ENCODE results near the gene SHISA9. TPM values are rescaled to one million over a fixed set of nuclear protein-coding genes. Genes with fewer than 3 reads are reported as not detected.
A peak's percentile ranks its signal among the peaks of the same experiment; 100 is the strongest.

The SHISA9 gene
- total and polyA plus RNA-seq, 5 experiments from 2014 or later: not detected

GRCh38 chr16:13013043-13013442, 111.6 kb downstream of the SHISA9 start:
- H3K27me3 Mint-ChIP-seq: peaks cover 2 to 15% (median 4%) of the 10 kb centered on the region in 5 donors
- ATAC-seq (no peak), DNase-seq (no peak)
- peaks cover 0 to 4% (median 0%) of the 10 kb centered on the region in 3 donors for H3K36me3 Mint-ChIP-seq
- POLR2A ChIA-PET: no interaction called here
- peaks cover 0 to 4% (median 0%) of the 10 kb centered on the region in 9 donors for H3K9me3 Mint-ChIP-seq
- H3K27ac Mint-ChIP-seq: no peak overlapping the region
- no peak overlapping the region for H3K4me3 Mint-ChIP-seq
- H3K4me1 Mint-ChIP-seq: no peaks in the 10 kb centered on the region

GRCh38 chr16:13014476-13014875, 113.1 kb downstream of the SHISA9 start:
- Mint-ChIP-seq H3K4me1 (peaks cover 0 to 1% (median 0%) of the 10 kb centered on the region in 4 donors), H3K9me3 (peaks cover 0 to 4% (median 0%) of the 10 kb centered on the region in 9 donors), H3K27ac (no peak overlapping the region), H3K4me3 (no peak overlapping the region), H3K27me3 (peaks cover 5 to 19% (median 7%) of the 10 kb centered on the region in 5 donors), H3K36me3 (peaks cover 0 to 4% (median 0%) of the 10 kb centered on the region in 3 donors)
- ATAC-seq (no peak), DNase-seq (no peak)
- POLR2A ChIA-PET: no interaction called here

DNA sequence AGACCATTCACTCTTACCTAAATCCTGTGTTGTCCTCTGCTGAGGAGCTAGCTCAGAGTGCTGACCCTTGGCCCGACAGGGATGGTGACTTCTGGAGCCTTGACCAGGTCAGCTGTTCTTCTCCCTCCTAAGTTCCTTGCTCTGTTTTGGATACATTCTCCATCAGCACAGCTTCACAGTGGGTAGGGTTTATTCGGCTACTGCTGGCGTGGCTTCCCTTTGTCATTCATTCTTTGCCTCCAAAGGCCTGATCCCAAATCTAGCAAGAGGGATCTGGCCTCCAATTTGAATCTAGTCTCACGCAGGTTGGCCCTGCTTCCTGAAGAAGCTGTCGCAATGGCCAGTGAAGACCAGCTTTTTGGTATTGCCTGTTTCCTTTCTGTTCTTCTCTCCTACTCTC, 116.6 kb downstream of the SHISA9 start:
- no peak for DNase-seq
- H3K9me3 Mint-ChIP-seq: peaks cover 0 to 10% (median 0%) of the 10 kb centered on the region in 9 donors
- H3K36me3 Mint-ChIP-seq: peaks cover 0 to 4% (median 0%) of the 10 kb centered on the region in 3 donors
- POLR2A ChIA-PET: no interaction called here
- H3K4me1 Mint-ChIP-seq: peaks cover 0 to 1% (median 0%) of the 10 kb centered on the region in 4 donors
- no peak overlapping the region for H3K4me3 Mint-ChIP-seq
- H3K27ac Mint-ChIP-seq: no peak overlapping the region
- peaks cover 3 to 17% (median 9%) of the 10 kb centered on the region in 5 donors for H3K27me3 Mint-ChIP-seq
- no peak for ATAC-seq

- ATAC-seq: no peak
- no peak for DNase-seq
- Mint-ChIP-seq H3K9me3 (peaks cover 0 to 29% (median 3%) of the 10 kb centered on the region in 9 donors), H3K27ac (no peak overlapping the region), H3K4me1 (peaks cover 0 to 1% (median 0%) of the 10 kb centered on the region in 4 donors), H3K27me3 (peaks cover 3 to 16% (median 11%) of the 10 kb centered on the region in 5 donors), H3K36me3 (peaks cover 0 to 11% (median 0%) of the 10 kb centered on the region in 3 donors), H3K4me3 (no peak overlapping the region)
- POLR2A ChIA-PET: no interaction called here
These were observed 120.6 kb downstream of the SHISA9 start for GRCh38 chr16:13021996-13022395.

GRCh38 chr16:13029786-13030185, 128.4 kb downstream of the SHISA9 start:
- DNase-seq (no peak), ATAC-seq (no peak)
- H3K27ac Mint-ChIP-seq: no peak overlapping the region
- H3K4me1 Mint-ChIP-seq: no peaks in the 10 kb centered on the region
- H3K27me3 Mint-ChIP-seq: peaks cover 0 to 4% (median 0%) of the 10 kb centered on the region in 5 donors
- H3K9me3 Mint-ChIP-seq: peaks cover 2 to 27% (median 9%) of the 10 kb centered on the region in 9 donors
- POLR2A ChIA-PET: no interaction called here
- peaks cover 0 to 7% (median 0%) of the 10 kb centered on the region in 3 donors for H3K36me3 Mint-ChIP-seq
- H3K4me3 Mint-ChIP-seq: no peak overlapping the region

DNA sequence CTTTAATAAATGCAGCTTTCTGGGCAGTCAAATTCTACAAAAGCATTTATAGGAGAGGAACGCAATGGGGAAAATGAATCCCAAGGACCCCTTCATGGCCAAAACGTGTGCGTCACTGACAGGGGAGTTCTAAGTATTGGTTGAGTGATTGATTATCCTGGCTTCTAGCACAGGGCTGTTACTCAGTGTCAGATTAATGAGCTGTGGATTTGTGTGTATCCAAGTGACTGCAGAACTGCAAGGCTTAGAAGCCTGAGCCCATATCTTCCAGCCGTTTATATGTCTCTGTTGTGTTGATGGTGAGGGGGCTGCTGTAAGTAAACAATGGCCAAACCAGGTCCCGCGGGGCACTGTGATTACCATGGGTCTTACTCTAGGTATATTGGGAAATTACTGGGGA, 129.4 kb downstream of the SHISA9 start:
- Mint-ChIP-seq H3K27me3 (peaks cover 0 to 4% (median 0%) of the 10 kb centered on the region in 5 donors), H3K4me1 (no peaks in the 10 kb centered on the region), H3K36me3 (peaks cover 0 to 7% (median 0%) of the 10 kb centered on the region in 3 donors), H3K4me3 (no peak overlapping the region), H3K27ac (no peak overlapping the region), H3K9me3 (peaks cover 2 to 32% (median 11%) of the 10 kb centered on the region in 9 donors)
- POLR2A ChIA-PET: no interaction called here
- DNase-seq: no peak
- no peak for ATAC-seq

GRCh38 chr16:13032911-13033310, 131.5 kb downstream of the SHISA9 start:
- POLR2A ChIA-PET: no interaction called here
- Mint-ChIP-seq H3K27me3 (peaks cover 0 to 1% (median 0%) of the 10 kb centered on the region in 5 donors), H3K36me3 (no peaks in the 10 kb centered on the region), H3K27ac (no peak overlapping the region), H3K4me3 (no peak overlapping the region), H3K9me3 (peaks cover 2 to 42% (median 11%) of the 10 kb centered on the region in 9 donors), H3K4me1 (no peaks in the 10 kb centered on the region)
- no peak for ATAC-seq
- DNase-seq: no peak

DNA sequence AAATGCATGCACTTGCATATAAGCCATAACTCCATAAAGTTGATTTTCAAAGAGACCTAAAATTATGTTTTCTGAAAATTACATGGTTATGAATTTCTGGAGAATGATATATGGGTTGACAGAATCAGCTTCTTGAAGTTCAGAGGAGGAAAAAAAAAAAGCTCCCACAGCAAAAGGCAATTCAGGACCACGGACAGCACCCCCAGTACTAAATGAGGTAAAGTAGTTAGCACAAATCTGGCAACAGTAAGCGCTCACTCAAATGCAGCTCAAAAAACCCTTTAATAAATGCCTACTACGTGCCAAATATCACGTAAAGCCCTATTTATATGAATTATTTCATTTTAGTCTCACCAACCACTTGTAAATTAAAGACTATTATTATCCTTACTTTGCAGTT, 135.2 kb downstream of the SHISA9 start:
- peaks cover 0 to 12% (median 0%) of the 10 kb centered on the region in 5 donors for H3K27me3 Mint-ChIP-seq
- H3K4me3 Mint-ChIP-seq: no peak overlapping the region
- DNase-seq (peak in 2 of 10 donors; percentile 12 to 13), ATAC-seq (no peak)
- POLR2A ChIA-PET: no interaction called here
- H3K27ac Mint-ChIP-seq: no peak overlapping the region
- H3K36me3 Mint-ChIP-seq: peaks cover 0 to 11% (median 0%) of the 10 kb centered on the region in 3 donors
- H3K4me1 Mint-ChIP-seq: no peaks in the 10 kb centered on the region
- H3K9me3 Mint-ChIP-seq: peaks cover 2 to 39% (median 12%) of the 10 kb centered on the region in 9 donors

DNA sequence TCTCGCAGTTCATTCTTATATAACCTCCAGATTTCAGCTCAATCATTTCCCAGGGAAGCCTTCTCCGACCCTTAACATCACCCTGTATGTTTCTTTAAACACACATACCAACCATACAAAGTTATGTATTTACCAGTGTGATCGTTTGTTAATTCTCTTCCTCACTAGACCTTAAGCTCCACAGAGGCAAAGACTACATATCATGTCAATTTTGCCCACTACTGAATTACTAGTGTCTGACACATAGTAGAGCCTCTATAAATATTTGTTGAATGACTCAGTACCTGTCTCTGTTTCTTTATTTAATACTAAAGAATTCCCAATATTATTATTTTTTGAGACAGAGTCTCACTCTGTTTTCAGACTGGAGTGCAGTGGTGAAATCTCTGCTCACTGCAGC, 137.2 kb downstream of the SHISA9 start:
- no peak for DNase-seq
- ATAC-seq: no peak
- Mint-ChIP-seq H3K4me1 (no peaks in the 10 kb centered on the region), H3K36me3 (peaks cover 0 to 12% (median 0%) of the 10 kb centered on the region in 3 donors), H3K27me3 (peaks cover 0 to 17% (median 2%) of the 10 kb centered on the region in 5 donors), H3K4me3 (no peak overlapping the region), H3K27ac (no peak overlapping the region), H3K9me3 (peaks cover 7 to 49% (median 11%) of the 10 kb centered on the region in 9 donors)
- POLR2A ChIA-PET: interaction anchor here (0.7 kb wide), 1 partner anchor 57 kb away, joined by 3 read pairs; no protein-coding TSS in a partner anchor

- POLR2A ChIA-PET: no interaction called here
- Mint-ChIP-seq H3K9me3 (peaks cover 7 to 50% (median 11%) of the 10 kb centered on the region in 9 donors), H3K36me3 (peaks cover 0 to 15% (median 0%) of the 10 kb centered on the region in 3 donors), H3K4me1 (no peaks in the 10 kb centered on the region), H3K27ac (no peak overlapping the region), H3K27me3 (peaks cover 0 to 25% (median 3%) of the 10 kb centered on the region in 5 donors), H3K4me3 (no peak overlapping the region)
- no peak for ATAC-seq
- DNase-seq: no peak
These were observed 138.1 kb downstream of the SHISA9 start for GRCh38 chr16:13039526-13039925.

DNA sequence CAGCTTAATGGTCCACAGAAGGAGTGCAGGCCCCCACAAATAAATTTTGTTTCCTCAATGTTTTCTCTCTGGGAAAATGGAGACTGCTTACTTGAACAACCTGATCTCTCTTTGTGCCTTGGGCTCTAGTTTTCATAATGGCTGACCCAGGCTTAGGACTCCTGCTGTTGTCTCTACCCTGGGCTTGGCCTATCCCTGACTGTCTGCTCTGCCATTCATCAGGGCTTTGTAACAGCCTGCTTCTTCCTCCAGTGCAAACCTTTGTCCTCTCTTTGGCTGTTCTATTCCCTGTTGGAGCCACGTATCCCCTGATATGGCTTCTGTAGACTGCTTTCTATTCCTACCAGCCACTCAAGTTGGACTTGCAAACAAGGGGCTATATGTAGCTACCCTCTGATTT, 139.8 kb downstream of the SHISA9 start:
- Mint-ChIP-seq H3K27ac (no peak overlapping the region), H3K4me1 (no peaks in the 10 kb centered on the region), H3K36me3 (peaks cover 0 to 15% (median 0%) of the 10 kb centered on the region in 3 donors), H3K27me3 (peaks cover 0 to 25% (median 4%) of the 10 kb centered on the region in 5 donors), H3K9me3 (peaks cover 5 to 40% (median 9%) of the 10 kb centered on the region in 9 donors), H3K4me3 (no peak overlapping the region)
- DNase-seq (no peak), ATAC-seq (no peak)
- POLR2A ChIA-PET: no interaction called here

- peaks cover 2 to 29% (median 5%) of the 10 kb centered on the region in 5 donors for H3K27me3 Mint-ChIP-seq
- H3K9me3 Mint-ChIP-seq: peaks cover 0 to 37% (median 9%) of the 10 kb centered on the region in 9 donors
- H3K4me1 Mint-ChIP-seq: no peaks in the 10 kb centered on the region
- DNase-seq (no peak), ATAC-seq (no peak)
- POLR2A ChIA-PET: no interaction called here
- H3K36me3 Mint-ChIP-seq: peaks cover 0 to 15% (median 0%) of the 10 kb centered on the region in 3 donors
- no peak overlapping the region for H3K4me3 Mint-ChIP-seq
- no peak overlapping the region for H3K27ac Mint-ChIP-seq
These were observed 140.4 kb downstream of the SHISA9 start for GRCh38 chr16:13041646-13042290.

GRCh38 chr16:13042291-13042685, 140.9 kb downstream of the SHISA9 start:
- POLR2A ChIA-PET: no interaction called here
- Mint-ChIP-seq H3K4me3 (no peak overlapping the region), H3K27ac (no peak overlapping the region), H3K27me3 (peaks cover 2 to 31% (median 5%) of the 10 kb centered on the region in 5 donors), H3K36me3 (peaks cover 0 to 15% (median 0%) of the 10 kb centered on the region in 3 donors), H3K4me1 (no peaks in the 10 kb centered on the region), H3K9me3 (peaks cover 0 to 34% (median 8%) of the 10 kb centered on the region in 9 donors)
- ATAC-seq: no peak
- no peak for DNase-seq
